Gastroesophageal sphincter (tissue), 4 donors: ENCODE results near the gene JAK2. TPM values are rescaled to one million over a fixed set of nuclear protein-coding genes. Genes with fewer than 3 reads are reported as not detected.

Source experiments
- ATAC-seq: fragments of 150-250 bp; one replicate; pipeline ENCODE4 v1.9.1; 2016; ENCODE audit warnings: mild to moderate bottlenecking, moderate library complexity
- H3K27ac ChIP-seq, 4 donors: fragments of 200-600 bp; sonication (generic) in 3 of 4; 1 replicate in 3 of 4; 2 replicates in 1 of 4; pipeline ENCODE4 v1.5.1; 2016 to 2019
- H3K27me3 ChIP-seq: fragments of 200-600 bp; sonication (generic); one replicate; pipeline ENCODE4 v1.5.1; 2019
- H3K36me3 ChIP-seq, 2 donors: fragments of 200-600 bp; sonication (generic); one replicate each; pipeline ENCODE4 v1.5.1; 2019; ENCODE audit warnings: control low read depth in 1 of 2
- H3K4me1 ChIP-seq, 3 donors: fragments of 200-600 bp; sonication (generic); 1 replicate in 2 of 3; 2 replicates in 1 of 3; pipeline ENCODE4 v1.5.1; 2016 to 2019; ENCODE audit warnings: control low read depth in 2 of 3
- H3K4me3 ChIP-seq, 2 donors: fragments of 200-600 bp; sonication (generic); one replicate each; pipeline ENCODE4 v1.5.1; 2019; ENCODE audit warnings: mild to moderate bottlenecking in 1 of 2, moderate library complexity in 1 of 2
- H3K9me3 ChIP-seq, 3 donors: fragments of 200-600 bp; sonication (generic); one replicate each; pipeline ENCODE4 v1.5.1; 2017 to 2019; ENCODE audit warnings: control low read depth in 2 of 3
- CTCF ChIP-seq, 4 experiments: fragments of 200-600 bp in 2 of 4; fragments of 450-650 bp in 2 of 4; sonication (generic) in 1 of 4; IDR thresholded peaks; one replicate each; pipeline ENCODE4 v1.5.1; 2017 to 2019; ENCODE audit warnings: antibody characterized with exemption in 4 of 4, mild to moderate bottlenecking in 2 of 4, moderate library complexity in 2 of 4
- EP300 ChIP-seq: sonication (generic); formaldehyde crosslinking; IDR thresholded peaks from one replicate; pipeline ENCODE4 v1.6.1; 2017; ENCODE audit warnings: antibody characterized with exemption, mild to moderate bottlenecking
- POLR2A ChIP-seq, 2 donors: fragments of 450-650 bp; IDR thresholded peaks; one replicate each; pipeline ENCODE4 v1.6.1; 2017; ENCODE audit warnings: antibody characterized with exemption in 2 of 2, mild to moderate bottlenecking in 2 of 2, moderate library complexity in 1 of 2
- POLR2AphosphoS5 ChIP-seq: sonication (generic); formaldehyde crosslinking; IDR thresholded peaks from one replicate; pipeline ENCODE4 v1.6.1; 2017; ENCODE audit warnings: antibody characterized with exemption
- WGBS, 2 donors: methylation state at CpG; one replicate each; pipeline ENCODE4 v1.1.5; 2018; ENCODE audit warnings: low coverage in 1 of 2; 5-methylcytosine and 5-hydroxymethylcytosine counted together
- total RNA-seq, 4 donors: library from RNA; depleted of rRNA; stranded (reverse); fragments of >200 nt; gene quantifications; one replicate each; pipeline ENCODE4 v1.1.0, GENCODE V29; 2016

The JAK2 gene
- total RNA-seq, 4 donors from 2014 or later: 29.9 to 45.5 (median 35.8) TPM

- peaks cover 0 to 31% of the 10 kb centered on the region in 2 donors for H3K36me3 ChIP-seq
- TF ChIP-seq POLR2AphosphoS5: no peak
- no peak for TF ChIP-seq EP300
- TF ChIP-seq CTCF (IDR thresholded peaks at IDR 0.05): no peak
- TF ChIP-seq POLR2A (IDR thresholded peaks at IDR 0.05): no peak
- ATAC-seq: no peak
- peaks cover 0 to 22% (median 3%) of the 10 kb centered on the region in 3 donors for H3K4me1 ChIP-seq
- H3K9me3 ChIP-seq: peaks cover 0 to 5% (median 0%) of the 10 kb centered on the region in 3 donors
- H3K27ac ChIP-seq: no peak overlapping the region
- no peak overlapping the region for H3K4me3 ChIP-seq
- no peaks in the 10 kb centered on the region for H3K27me3 ChIP-seq
Observed at GRCh38 chr9:4997631-4998030, 12.6 kb downstream of the JAK2 start.

DNA sequence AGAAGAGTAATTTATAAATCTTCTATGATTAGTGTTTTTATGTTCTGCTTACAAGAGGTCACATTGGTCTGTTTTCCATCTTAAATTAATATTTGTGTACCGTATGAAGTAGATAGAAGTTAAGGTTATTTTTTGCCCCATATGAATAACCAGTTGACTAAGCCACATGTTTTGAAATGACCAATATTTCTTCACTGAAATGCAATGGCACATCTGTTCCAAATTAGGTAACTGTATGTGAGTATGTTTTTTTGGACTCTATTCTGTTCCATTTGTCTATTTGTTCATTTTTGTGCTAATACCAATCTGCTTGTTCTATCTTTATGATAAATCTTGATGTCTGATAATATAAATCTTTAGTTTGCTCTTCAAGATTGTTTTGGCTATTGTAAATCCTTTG is 17.7 kb downstream of the JAK2 start:
- Histone ChIP-seq H3K27me3 (no peaks in the 10 kb centered on the region), H3K36me3 (peaks cover 0 to 22% of the 10 kb centered on the region in 2 donors), H3K27ac (no peak overlapping the region), H3K4me1 (no peaks in the 10 kb centered on the region), H3K9me3 (peaks cover 0 to 5% (median 0%) of the 10 kb centered on the region in 3 donors), H3K4me3 (no peak overlapping the region)
- WGBS, 2 donors: 25 to 63% methylated on average over 1 of the region's 1 CpG
- TF ChIP-seq POLR2AphosphoS5: no peak
- no peak for ATAC-seq

DNA sequence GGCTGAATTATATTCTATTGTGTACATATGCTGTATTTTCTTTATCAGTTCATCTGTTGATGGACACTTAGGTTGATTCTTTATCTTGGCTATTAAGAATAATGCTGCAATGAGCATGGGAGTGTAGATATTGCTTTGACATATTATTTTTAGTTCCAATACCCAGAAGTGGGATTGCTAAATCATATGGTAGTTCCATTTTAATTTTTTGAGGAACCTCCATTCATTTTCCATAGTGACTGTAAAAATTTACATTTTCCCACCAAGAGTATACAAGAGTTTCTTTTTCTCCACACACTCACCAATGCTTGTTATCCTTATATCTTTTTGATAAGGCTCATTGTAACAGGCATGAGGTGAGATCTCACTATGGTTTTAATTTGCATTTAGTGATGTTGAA is 19.4 kb downstream of the JAK2 start:
- TF ChIP-seq CTCF (IDR thresholded peaks at IDR 0.05) (no peak), POLR2A (IDR thresholded peaks at IDR 0.05) (no peak)
- Histone ChIP-seq H3K27me3 (no peaks in the 10 kb centered on the region), H3K4me3 (no peak overlapping the region), H3K27ac (no peak overlapping the region), H3K36me3 (peaks cover 0 to 13% of the 10 kb centered on the region in 2 donors), H3K9me3 (peaks cover 0 to 5% (median 0%) of the 10 kb centered on the region in 3 donors), H3K4me1 (peaks cover 0 to 15% (median 6%) of the 10 kb centered on the region in 3 donors)
- no peak for ATAC-seq

DNA sequence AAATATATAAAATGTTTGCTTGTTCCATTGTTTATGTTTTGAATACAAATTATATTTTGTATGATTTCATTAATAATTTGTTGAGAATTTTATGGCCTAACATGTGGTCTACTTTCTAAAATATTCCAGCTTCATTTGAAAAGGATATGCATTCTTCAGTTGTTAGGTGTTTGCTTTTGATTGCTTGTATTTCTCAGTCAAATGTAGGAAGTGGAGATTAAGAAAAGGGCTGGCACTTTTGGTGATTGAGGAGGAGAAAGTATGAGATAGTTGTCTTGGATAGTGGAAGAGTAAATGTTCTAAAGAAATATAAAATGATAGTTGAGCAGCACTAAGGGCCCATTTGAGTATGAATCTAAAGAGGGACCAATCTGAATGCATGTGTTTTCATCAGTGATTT is 23.1 kb downstream of the JAK2 start:
- Histone ChIP-seq H3K4me1 (peaks cover 7 to 36% (median 22%) of the 10 kb centered on the region in 3 donors), H3K9me3 (peaks cover 0 to under 1% (median 0%) of the 10 kb centered on the region in 3 donors), H3K36me3 (no peaks in the 10 kb centered on the region), H3K27me3 (no peaks in the 10 kb centered on the region), H3K4me3 (no peak overlapping the region), H3K27ac (peak overlapping the region in 1 of 4 donors; percentile 11)
- TF ChIP-seq POLR2AphosphoS5 (no peak), CTCF (IDR thresholded peaks at IDR 0.05) (no peak), POLR2A (IDR thresholded peaks at IDR 0.05) (no peak), EP300 (no peak)
- no peak for ATAC-seq

- Histone ChIP-seq H3K4me1 (peaks cover 7 to 41% (median 34%) of the 10 kb centered on the region in 3 donors), H3K27ac (peak overlapping the region; percentile 46 to 76 (median 72)), H3K9me3 (peaks cover 0 to 5% (median 0%) of the 10 kb centered on the region in 3 donors), H3K36me3 (peaks cover 0 to 1% of the 10 kb centered on the region in 2 donors), H3K4me3 (no peak overlapping the region), H3K27me3 (no peaks in the 10 kb centered on the region)
- TF ChIP-seq POLR2AphosphoS5 (peak; percentile 91), CTCF (IDR thresholded peaks at IDR 0.05) (no peak)
- peak; percentile 82 for ATAC-seq
Observed at GRCh38 chr9:5013374-5013773, 28.3 kb downstream of the JAK2 start.

- WGBS, 2 donors: 75 to 87% methylated on average over 4 to 5 of the region's 5 CpGs
- Histone ChIP-seq H3K27ac (no peak overlapping the region), H3K4me1 (peaks cover 7 to 32% (median 28%) of the 10 kb centered on the region in 3 donors), H3K4me3 (no peak overlapping the region), H3K27me3 (no peaks in the 10 kb centered on the region), H3K9me3 (peaks cover 0 to 10% (median 0%) of the 10 kb centered on the region in 3 donors), H3K36me3 (peaks cover 0 to 5% of the 10 kb centered on the region in 2 donors)
- no peak for ATAC-seq
- TF ChIP-seq POLR2A (IDR thresholded peaks at IDR 0.05) (no peak), POLR2AphosphoS5 (no peak), CTCF (IDR thresholded peaks at IDR 0.05) (no peak), EP300 (no peak)
Observed at GRCh38 chr9:5015934-5016333, 30.9 kb downstream of the JAK2 start.
